ENCODE measurements around the gene RPS29. TPM values are rescaled to one million over a fixed set of nuclear protein-coding genes. Genes with fewer than 3 reads are reported as not detected.

RPS29 gene
- total and polyA plus RNA-seq, 9 of the 15 experiments (the other 6 are each of a cell fraction or from before 2014, with no cell fraction given): 1,545 to 5,012 (median 2,448) TPM

DNA sequence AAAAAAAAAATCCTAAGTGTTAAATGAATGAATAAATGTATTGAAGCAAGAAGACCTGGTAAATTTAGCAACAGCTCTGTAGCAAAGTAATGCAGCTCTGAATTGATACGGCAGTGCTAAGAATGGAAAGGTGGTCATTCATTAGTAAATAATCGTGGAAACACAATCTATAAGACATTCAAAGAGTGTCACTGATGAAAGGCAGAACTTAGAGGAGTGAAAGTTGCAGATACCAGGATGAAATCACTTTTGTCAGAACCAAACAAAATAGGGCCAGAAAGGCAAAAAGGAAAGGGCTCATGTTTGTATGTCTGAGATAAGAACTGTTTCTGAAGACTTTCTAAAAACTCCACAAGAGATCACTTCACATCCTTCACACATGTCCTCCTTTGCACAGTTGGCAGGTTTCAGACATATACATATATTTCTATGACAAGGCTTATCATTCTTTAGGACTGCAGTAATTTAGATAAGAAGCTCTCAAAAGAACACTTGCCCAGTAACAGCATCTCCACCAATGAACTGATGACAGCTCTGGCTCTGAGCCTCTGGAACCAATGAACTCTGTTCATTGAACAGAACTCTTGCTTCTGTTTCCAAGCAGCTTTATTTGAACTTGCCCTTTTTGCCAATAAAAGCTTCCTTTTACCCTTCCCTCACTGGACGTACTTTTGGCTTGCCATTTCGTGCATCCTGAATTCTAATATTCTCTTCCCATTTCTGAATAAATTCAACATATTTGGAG is 8.3 kb upstream of the RPS29 start (continued):
- TF ChIP-seq ZNF764 (CRISPR knock-in tag; IDR thresholded peaks at IDR 0.05; ENCODE audit: low read depth) (no peak), FOXA3 (CRISPR knock-in tag; conservative IDR thresholded peaks at IDR 0.05 in 1 of 2, IDR thresholded peaks at IDR 0.05 in 1 of 2) (no peak), MCM5 (IDR thresholded peaks at IDR 0.05; ENCODE audit: low read depth) (no peak), ZNF184 (CRISPR knock-in tag; IDR thresholded peaks at IDR 0.05) (no peak), MAFK (IDR thresholded peaks at IDR 0.05; ENCODE audit: low read length) (no peak), ZSCAN32 (CRISPR knock-in tag; IDR thresholded peaks at IDR 0.05) (no peak), ZNF318 (IDR thresholded peaks at IDR 0.05; ENCODE audit: borderline replicate concordance in 1 of 2, low read depth in 1 of 2) (no peak), AFF4 (CRISPR knock-in tag; IDR thresholded peaks at IDR 0.05) (no peak), RBM39 (optimal IDR thresholded peaks at IDR 0.05; ENCODE audit: low read depth, low read length) (no peak), CHD1 (IDR thresholded peaks at IDR 0.05; ENCODE audit: low read length) (no peak), MCM3 (IDR thresholded peaks at IDR 0.05) (no peak), BCL6 (CRISPR knock-in tag; IDR thresholded peaks at IDR 0.05) (no peak), DACH1 (IDR thresholded peaks at IDR 0.05; ENCODE audit: partially characterized antibody) (peak; percentile 5), HOXB6 (CRISPR knock-in tag; IDR thresholded peaks at IDR 0.05; ENCODE audit: borderline replicate concordance) (no peak)
- TF ChIP-seq, protein P1, sequence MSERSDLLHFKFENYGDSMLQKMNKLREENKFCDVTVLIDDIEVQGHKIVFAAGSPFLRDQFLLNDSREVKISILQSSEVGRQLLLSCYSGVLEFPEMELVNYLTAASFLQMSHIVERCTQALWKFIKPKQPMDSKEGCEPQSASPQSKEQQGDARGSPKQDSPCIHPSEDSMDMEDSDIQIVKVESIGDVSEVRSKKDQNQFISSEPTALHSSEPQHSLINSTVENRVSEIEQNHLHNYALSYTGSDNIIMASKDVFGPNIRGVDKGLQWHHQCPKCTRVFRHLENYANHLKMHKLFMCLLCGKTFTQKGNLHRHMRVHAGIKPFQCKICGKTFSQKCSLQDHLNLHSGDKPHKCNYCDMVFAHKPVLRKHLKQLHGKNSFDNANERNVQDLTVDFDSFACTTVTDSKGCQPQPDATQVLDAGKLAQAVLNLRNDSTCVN (CRISPR knock-in tag; IDR thresholded peaks at IDR 0.05): no peak
